Measurements from ENCODE around the gene FAM47B.

FAM47B gene

GRCh38 chrX:34942496-34942895, at the start of gene FAM47B:
Gene FAM47B, plus strand, starts transcription at chrX:34942796. Its CDS starts 36 bp downstream, at chrX:34942832.
- Histone ChIP-seq H3K4me3 (ENCODE audit: low read depth, low read length) (no peak within 1 kb of the TSS), H3K27ac (ENCODE audit: low read depth, low read length) (no peak within 1 kb of the TSS), H3K9me3 (ENCODE audit: control insufficient read depth, insufficient read depth, low read depth, low read length) (no peaks in the 10 kb centered on the region), H3K4me1 (ENCODE audit: control insufficient read depth, insufficient read depth, low read length) (no peaks in the 10 kb centered on the region), H3K27me3 (ENCODE audit: control insufficient read depth, insufficient read depth, low read length) (no peaks in the 10 kb centered on the region; the same call in 1 of the 2 replicates), H3K36me3 (ENCODE audit: control insufficient read depth, insufficient read depth, low read length) (no peaks in the 10 kb centered on the region), H3K9ac (ENCODE audit: low read length) (no peak within 1 kb of the TSS)

- H3K36me3 ChIP-seq (ENCODE audit: control insufficient read depth, insufficient read depth, low read length): no peaks in the 10 kb centered on the region
- no peaks in the 10 kb centered on the region for H3K9me3 ChIP-seq (ENCODE audit: control insufficient read depth, insufficient read depth, low read depth, low read length)
Measured at GRCh38 chrX:34893741-34894140, 48.9 kb upstream of the FAM47B start.

GRCh38 chrX:34900691-34901090, 41.9 kb upstream of the FAM47B start:
- no peaks in the 10 kb centered on the region; the same call in 1 of the 2 replicates for H3K27me3 ChIP-seq (ENCODE audit: control insufficient read depth, insufficient read depth, low read length)
- H3K9ac ChIP-seq (ENCODE audit: low read length): no peak overlapping the region
- H3K27ac ChIP-seq (ENCODE audit: low read depth, low read length): no peak overlapping the region
- no peaks in the 10 kb centered on the region for H3K4me1 ChIP-seq (ENCODE audit: control insufficient read depth, insufficient read depth, low read length)
- H3K36me3 ChIP-seq (ENCODE audit: control insufficient read depth, insufficient read depth, low read length): no peaks in the 10 kb centered on the region
- no peaks in the 10 kb centered on the region for H3K9me3 ChIP-seq (ENCODE audit: control insufficient read depth, insufficient read depth, low read depth, low read length)
- H3K4me3 ChIP-seq (ENCODE audit: low read depth, low read length): no peak overlapping the region

More at GRCh38 chrX:34893741-34894140, 48.9 kb upstream of the FAM47B start:
- Histone ChIP-seq H3K4me3 (ENCODE audit: low read depth, low read length) (no peak overlapping the region), H3K27ac (ENCODE audit: low read depth, low read length) (no peak overlapping the region), H3K9ac (ENCODE audit: low read length) (no peak overlapping the region), H3K4me1 (ENCODE audit: control insufficient read depth, insufficient read depth, low read length) (no peaks in the 10 kb centered on the region), H3K27me3 (ENCODE audit: control insufficient read depth, insufficient read depth, low read length) (no peaks in the 10 kb centered on the region)

DNA sequence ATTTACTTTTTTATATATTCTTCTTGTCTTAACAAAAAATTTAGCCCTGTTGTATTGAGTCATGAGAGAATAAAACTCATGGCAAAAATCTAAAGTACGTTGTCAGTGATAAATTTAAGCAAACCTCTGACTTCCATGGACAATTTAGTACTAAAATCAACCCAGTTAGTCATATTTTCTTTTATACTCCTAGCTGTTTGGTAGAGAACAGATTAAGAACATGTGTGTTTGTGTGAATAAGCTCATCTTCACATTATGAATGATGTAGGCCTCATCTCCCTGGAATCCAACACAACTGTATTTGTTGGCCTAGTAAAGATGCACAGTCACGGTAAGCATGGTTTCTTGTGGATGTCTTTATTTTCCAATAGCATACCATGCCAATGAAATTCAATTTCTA, 40.8 kb upstream of the FAM47B start:
- H3K27me3 ChIP-seq (ENCODE audit: control insufficient read depth, insufficient read depth, low read length): no peaks in the 10 kb centered on the region; the same call in 1 of the 2 replicates
- H3K9me3 ChIP-seq (ENCODE audit: control insufficient read depth, insufficient read depth, low read depth, low read length): no peaks in the 10 kb centered on the region
- H3K4me1 ChIP-seq (ENCODE audit: control insufficient read depth, insufficient read depth, low read length): no peaks in the 10 kb centered on the region
- no peaks in the 10 kb centered on the region for H3K36me3 ChIP-seq (ENCODE audit: control insufficient read depth, insufficient read depth, low read length)
- no peak overlapping the region for H3K27ac ChIP-seq (ENCODE audit: low read depth, low read length)
- no peak overlapping the region for H3K4me3 ChIP-seq (ENCODE audit: low read depth, low read length)
- H3K9ac ChIP-seq (ENCODE audit: low read length): no peak overlapping the region

GRCh38 chrX:34903316-34903715, 39.3 kb upstream of the FAM47B start:
- no peaks in the 10 kb centered on the region for H3K9me3 ChIP-seq (ENCODE audit: control insufficient read depth, insufficient read depth, low read depth, low read length)
- H3K36me3 ChIP-seq (ENCODE audit: control insufficient read depth, insufficient read depth, low read length): no peaks in the 10 kb centered on the region
- no peak overlapping the region for H3K9ac ChIP-seq (ENCODE audit: low read length)
- no peak overlapping the region for H3K4me3 ChIP-seq (ENCODE audit: low read depth, low read length)
- no peaks in the 10 kb centered on the region; the same call in 1 of the 2 replicates for H3K27me3 ChIP-seq (ENCODE audit: control insufficient read depth, insufficient read depth, low read length)
- no peaks in the 10 kb centered on the region for H3K4me1 ChIP-seq (ENCODE audit: control insufficient read depth, insufficient read depth, low read length)
- H3K27ac ChIP-seq (ENCODE audit: low read depth, low read length): no peak overlapping the region

DNA sequence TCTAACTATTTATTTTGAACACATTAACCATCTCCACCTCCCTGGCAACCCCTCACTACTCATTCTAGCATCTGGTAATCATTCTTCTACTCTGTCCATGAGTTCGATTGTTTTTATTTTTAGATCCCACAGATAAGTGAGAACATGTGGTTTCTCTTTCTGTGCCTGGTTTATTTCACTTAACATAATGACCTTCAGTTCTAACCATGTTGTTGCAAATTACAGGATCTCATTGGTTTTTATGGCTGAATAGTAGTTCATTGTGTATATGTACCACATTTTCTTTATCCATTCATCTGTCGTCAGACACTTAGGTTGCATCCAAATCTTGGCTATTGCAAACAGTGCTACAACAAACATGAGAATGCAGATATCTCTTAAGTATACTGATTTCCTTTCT, 33.4 kb upstream of the FAM47B start:
- Histone ChIP-seq H3K27ac (ENCODE audit: low read depth, low read length) (no peak overlapping the region), H3K4me1 (ENCODE audit: control insufficient read depth, insufficient read depth, low read length) (no peaks in the 10 kb centered on the region), H3K9ac (ENCODE audit: low read length) (no peak overlapping the region), H3K36me3 (ENCODE audit: control insufficient read depth, insufficient read depth, low read length) (no peaks in the 10 kb centered on the region), H3K4me3 (ENCODE audit: low read depth, low read length) (no peak overlapping the region), H3K9me3 (ENCODE audit: control insufficient read depth, insufficient read depth, low read depth, low read length) (no peaks in the 10 kb centered on the region), H3K27me3 (ENCODE audit: control insufficient read depth, insufficient read depth, low read length) (no peaks in the 10 kb centered on the region)

DNA sequence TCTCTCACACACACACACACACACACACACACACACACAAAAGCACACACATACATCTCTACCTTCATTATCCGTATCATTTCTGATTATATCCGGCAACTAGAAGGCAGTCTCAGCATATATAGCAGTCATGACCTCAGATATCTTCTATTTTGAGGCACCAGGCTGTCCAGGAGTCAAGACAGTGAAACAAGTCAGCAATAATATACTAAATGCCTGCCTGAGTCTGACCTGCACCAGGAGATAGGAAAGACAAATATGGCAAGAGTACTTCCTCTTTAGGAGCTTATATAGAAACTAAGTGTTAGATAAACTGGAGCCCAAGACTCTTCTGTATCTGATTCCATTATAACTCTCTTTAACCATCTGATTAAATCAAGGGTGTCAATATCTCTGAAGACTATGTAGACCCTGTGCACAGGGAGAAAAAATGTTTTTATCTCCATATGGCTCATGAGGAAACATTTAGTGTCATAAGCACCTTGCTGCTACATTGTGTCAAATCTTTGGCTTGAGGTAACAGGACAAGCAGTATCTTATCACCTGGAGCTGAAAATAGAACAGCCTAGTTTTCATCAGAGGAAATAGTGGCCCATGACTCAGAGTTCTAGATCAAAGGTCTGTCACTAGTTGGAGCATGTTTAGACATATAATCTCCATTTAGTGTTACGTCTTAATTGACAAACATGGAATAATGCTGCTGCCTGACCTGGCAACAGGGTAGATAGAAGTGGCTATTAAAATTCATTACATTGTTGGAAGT, 27.0 kb upstream of the FAM47B start:
- no peak overlapping the region for H3K27ac ChIP-seq (ENCODE audit: low read depth, low read length)
- H3K27me3 ChIP-seq (ENCODE audit: control insufficient read depth, insufficient read depth, low read length): no peaks in the 10 kb centered on the region
- no peak overlapping the region for H3K9ac ChIP-seq (ENCODE audit: low read length)
- H3K4me1 ChIP-seq (ENCODE audit: control insufficient read depth, insufficient read depth, low read length): no peaks in the 10 kb centered on the region
- H3K4me3 ChIP-seq (ENCODE audit: low read depth, low read length): no peak overlapping the region
- no peaks in the 10 kb centered on the region for H3K9me3 ChIP-seq (ENCODE audit: control insufficient read depth, insufficient read depth, low read depth, low read length)
- H3K36me3 ChIP-seq (ENCODE audit: control insufficient read depth, insufficient read depth, low read length): no peaks in the 10 kb centered on the region

- Histone ChIP-seq H3K27me3 (ENCODE audit: control insufficient read depth, insufficient read depth, low read length) (no peaks in the 10 kb centered on the region), H3K4me3 (ENCODE audit: low read depth, low read length) (no peak overlapping the region), H3K4me1 (ENCODE audit: control insufficient read depth, insufficient read depth, low read length) (no peaks in the 10 kb centered on the region), H3K9ac (ENCODE audit: low read length) (no peak overlapping the region), H3K36me3 (ENCODE audit: control insufficient read depth, insufficient read depth, low read length) (no peaks in the 10 kb centered on the region), H3K27ac (ENCODE audit: low read depth, low read length) (no peak overlapping the region), H3K9me3 (ENCODE audit: control insufficient read depth, insufficient read depth, low read depth, low read length) (no peaks in the 10 kb centered on the region)
Measured at GRCh38 chrX:34917146-34917545, 25.4 kb upstream of the FAM47B start.

DNA sequence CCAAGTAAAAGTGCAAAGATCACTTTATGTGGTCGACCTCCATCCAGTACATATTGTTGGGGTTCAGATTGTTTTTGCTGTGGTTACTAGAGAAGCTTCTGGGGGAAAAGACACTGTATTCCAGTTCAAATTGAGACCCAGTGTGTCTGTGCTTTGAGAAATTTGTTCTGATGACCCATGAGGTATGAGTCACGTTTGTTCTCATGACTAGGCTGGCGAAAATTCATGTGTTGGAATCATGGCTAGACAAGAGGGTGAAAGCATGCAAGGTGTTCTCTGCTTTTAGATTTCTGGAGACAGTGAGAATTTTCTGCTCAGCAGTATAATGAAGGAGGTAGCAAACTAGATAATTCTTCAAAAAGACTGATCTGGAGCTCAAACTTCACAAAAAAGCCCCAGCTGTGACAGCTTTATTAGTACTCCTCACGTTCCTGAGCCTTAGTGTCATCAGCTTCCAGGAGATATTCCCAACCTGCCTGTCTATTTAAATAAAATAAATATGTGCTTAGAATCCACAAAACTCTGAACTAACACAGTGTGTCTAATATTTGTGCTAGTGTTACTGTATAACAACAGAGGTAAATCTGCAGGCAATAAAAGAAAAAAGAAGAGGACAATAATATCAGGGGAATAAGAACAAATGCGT, 24.4 kb upstream of the FAM47B start:
- Histone ChIP-seq H3K4me3 (ENCODE audit: low read depth, low read length) (no peak overlapping the region), H3K36me3 (ENCODE audit: control insufficient read depth, insufficient read depth, low read length) (no peaks in the 10 kb centered on the region), H3K4me1 (ENCODE audit: control insufficient read depth, insufficient read depth, low read length) (no peaks in the 10 kb centered on the region), H3K9me3 (ENCODE audit: control insufficient read depth, insufficient read depth, low read depth, low read length) (no peaks in the 10 kb centered on the region), H3K27ac (ENCODE audit: low read depth, low read length) (no peak overlapping the region), H3K27me3 (ENCODE audit: control insufficient read depth, insufficient read depth, low read length) (no peaks in the 10 kb centered on the region), H3K9ac (ENCODE audit: low read length) (no peak overlapping the region)

DNA sequence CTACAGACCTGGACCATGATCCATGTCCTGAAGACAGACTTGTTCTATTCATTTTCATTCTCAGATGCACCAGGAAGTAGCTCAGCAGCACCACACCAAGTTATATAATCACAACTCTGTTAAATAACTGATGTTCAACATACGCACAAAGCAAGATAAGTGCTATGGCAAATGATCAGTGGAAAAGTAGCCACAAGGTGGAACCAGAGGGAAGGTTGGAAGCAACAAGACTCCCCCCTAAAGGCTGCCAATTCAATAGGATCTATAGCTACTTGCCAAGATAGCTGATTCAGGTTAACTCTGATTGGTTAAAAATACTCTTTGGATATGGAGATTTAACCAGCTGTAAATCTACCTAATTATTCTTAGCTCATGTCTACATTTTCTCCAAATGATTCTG, 23.7 kb upstream of the FAM47B start:
- Histone ChIP-seq H3K36me3 (ENCODE audit: control insufficient read depth, insufficient read depth, low read length) (no peaks in the 10 kb centered on the region), H3K9me3 (ENCODE audit: control insufficient read depth, insufficient read depth, low read depth, low read length) (no peaks in the 10 kb centered on the region), H3K9ac (ENCODE audit: low read length) (no peak overlapping the region), H3K27ac (ENCODE audit: low read depth, low read length) (no peak overlapping the region), H3K4me3 (ENCODE audit: low read depth, low read length) (no peak overlapping the region), H3K27me3 (ENCODE audit: control insufficient read depth, insufficient read depth, low read length) (no peaks in the 10 kb centered on the region), H3K4me1 (ENCODE audit: control insufficient read depth, insufficient read depth, low read length) (no peaks in the 10 kb centered on the region)

GRCh38 chrX:34927866-34928265, 14.7 kb upstream of the FAM47B start:
- peaks cover 5% of the 10 kb centered on the region; the same call in 1 of the 2 replicates for H3K9me3 ChIP-seq (ENCODE audit: control insufficient read depth, insufficient read depth, low read depth, low read length)
- H3K27me3 ChIP-seq (ENCODE audit: control insufficient read depth, insufficient read depth, low read length): no peaks in the 10 kb centered on the region; the same call in 1 of the 2 replicates
- H3K27ac ChIP-seq (ENCODE audit: low read depth, low read length): no peak overlapping the region
- H3K4me3 ChIP-seq (ENCODE audit: low read depth, low read length): no peak overlapping the region
- H3K9ac ChIP-seq (ENCODE audit: low read length): no peak overlapping the region
- H3K4me1 ChIP-seq (ENCODE audit: control insufficient read depth, insufficient read depth, low read length): no peaks in the 10 kb centered on the region
- H3K36me3 ChIP-seq (ENCODE audit: control insufficient read depth, insufficient read depth, low read length): no peaks in the 10 kb centered on the region
